GM19438 (cell line): ENCODE measurements around the gene LGI1.

Experiments
- ATAC-seq: cut with Tn5 transposase; IDR thresholded peaks from one replicate; pipeline ENCODE4 v1.9.1; 2021; ENCODE audit warnings: low read depth; ENCODE audit not compliant: unreplicated experiment

The LGI1 gene

GRCh38 chr10:93844979-93845626 lies 87.4 kb downstream of the LGI1 start:
- no peak for ATAC-seq
